Colon (tissue), 2 donors: ENCODE results near the gene PABPN1L.

Experiments used
- FAIRE-seq: peaks from 2 replicates; lab custom pipeline; 2012; peaks lifted over from hg19 to GRCh38; lab: Jason Lieb, UNC
- donor health status: control.
- donor health status: control.

PABPN1L gene

DNA sequence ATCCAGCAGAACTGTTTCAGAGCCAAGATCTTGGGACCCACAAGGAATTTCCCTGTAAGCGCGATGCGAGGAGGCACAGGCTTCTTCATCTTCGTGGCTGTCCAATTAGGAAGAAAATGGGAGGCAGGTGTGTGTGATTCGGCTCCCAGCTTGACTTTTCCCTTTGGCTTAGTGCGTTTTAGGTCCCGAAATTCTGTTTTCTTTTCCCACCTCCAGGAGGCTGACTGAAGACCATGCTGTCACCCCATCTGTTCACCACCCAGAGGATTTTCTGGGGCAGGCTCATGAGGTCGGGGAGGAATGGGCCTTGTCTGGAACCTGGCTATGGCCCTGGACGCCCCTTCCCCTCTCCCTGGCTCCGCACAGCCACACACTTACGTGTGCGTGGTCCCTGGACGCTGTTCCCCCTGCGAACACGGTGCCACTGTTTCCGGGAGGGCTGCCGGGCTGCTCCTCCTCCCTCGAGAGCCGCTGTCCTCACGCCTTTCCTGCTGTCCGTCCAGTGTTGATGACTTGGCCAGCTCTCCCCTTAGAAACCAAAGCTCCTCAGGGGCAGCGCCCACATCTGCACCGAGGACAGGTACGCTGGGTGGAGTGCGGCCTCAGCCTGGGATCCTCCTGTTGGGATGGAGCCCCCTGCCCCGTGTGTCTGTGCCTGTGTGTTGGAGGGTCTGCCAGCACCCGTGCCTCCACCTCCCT, 2.7 kb upstream of the PABPN1L start:
- no peak for FAIRE-seq

DNA sequence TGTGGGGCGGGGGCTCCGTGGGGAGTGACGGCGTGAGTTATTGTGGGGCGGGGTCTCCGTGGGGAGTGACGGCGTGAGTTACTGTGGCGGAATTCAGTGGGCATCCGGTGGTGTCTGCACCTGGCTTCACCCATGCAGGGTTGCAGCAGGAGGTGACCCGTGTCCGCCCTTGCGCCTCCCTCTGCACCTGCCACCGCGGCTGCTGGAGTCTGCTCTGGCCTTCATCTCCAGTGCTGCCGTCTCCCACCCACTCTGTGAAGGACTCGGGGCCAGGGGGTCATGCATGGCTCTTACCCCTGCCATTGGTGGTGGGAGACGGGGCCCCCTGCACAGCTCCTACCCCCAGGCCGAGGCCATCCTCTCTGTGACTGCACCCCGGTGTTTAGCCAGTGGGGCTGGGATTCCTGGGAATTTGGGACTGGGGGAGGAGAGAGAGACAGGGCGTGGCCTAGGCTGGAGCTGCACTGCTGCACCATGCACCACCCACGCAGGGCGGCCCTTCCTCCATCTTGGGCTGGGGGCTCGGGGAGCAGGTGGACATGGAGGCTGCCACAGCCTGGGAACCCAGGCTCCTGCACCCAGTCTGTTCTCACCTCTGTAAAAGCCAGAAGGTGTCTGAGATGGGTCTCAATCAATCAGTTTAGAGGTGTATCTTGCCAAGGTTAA, 1.3 kb upstream of the PABPN1L start:
- FAIRE-seq = no peak

DNA sequence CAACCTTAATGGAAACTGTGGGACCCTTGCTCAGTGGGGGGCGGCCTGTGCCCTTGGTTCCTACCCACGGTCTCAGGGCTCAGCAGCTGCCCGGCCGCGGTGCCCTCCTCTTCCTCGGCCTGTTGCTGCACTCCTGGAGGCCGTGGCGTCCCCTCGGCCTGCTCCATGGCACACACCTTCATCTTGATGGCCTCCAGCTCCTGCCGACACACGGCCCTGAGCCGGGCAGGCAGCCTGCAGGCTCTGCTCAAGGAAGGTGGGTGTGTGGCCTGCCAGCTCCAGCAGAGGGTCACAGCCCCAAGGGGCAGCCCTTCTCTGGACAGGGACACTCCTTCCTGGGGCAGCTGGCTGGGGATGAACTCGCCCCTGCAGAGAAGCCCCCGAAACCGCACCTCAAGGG, 718 bp downstream of the PABPN1L start:
- no peak for FAIRE-seq

DNA sequence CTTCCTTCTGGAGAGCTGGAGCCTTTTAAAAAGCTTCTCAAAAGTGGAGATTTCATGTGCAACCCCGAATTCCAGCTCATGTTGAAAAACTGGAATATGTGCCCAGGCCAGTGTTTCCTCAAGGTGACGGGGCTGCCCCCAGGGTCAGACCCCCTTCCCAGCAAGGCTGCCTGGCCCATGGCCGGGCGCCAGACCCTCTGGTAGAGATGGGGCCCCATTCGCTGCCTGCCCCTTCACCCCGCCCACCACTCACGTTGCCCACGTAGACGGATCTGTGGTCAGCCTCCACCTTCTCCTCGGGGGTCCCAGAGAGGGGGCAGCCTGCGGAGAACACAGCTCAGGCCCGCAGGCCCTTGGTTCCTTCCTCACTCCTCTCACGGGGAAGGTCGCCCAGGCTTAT, 1.1 kb downstream of the PABPN1L start:
- no peak for FAIRE-seq

DNA sequence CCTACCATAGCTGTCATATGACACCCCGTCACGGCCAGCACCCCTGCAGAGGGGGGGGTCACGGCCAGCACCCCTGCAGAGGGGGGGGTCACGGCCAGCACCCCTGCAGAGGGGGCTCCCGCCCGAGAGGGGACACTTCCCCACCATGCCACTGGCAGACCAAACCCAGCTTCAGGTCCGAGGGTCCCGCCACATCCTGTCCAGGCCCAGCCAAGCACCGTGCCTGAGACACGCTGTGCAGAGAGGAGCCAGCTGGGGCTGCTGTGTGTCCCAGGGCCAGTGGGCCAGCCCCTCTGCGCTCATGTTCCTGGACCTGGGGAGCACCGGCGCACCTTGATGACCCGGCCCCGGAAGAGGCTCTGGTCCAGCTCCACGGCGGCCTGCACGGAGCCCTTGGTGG, 1.9 kb downstream of the PABPN1L start:
- no peak for FAIRE-seq

DNA sequence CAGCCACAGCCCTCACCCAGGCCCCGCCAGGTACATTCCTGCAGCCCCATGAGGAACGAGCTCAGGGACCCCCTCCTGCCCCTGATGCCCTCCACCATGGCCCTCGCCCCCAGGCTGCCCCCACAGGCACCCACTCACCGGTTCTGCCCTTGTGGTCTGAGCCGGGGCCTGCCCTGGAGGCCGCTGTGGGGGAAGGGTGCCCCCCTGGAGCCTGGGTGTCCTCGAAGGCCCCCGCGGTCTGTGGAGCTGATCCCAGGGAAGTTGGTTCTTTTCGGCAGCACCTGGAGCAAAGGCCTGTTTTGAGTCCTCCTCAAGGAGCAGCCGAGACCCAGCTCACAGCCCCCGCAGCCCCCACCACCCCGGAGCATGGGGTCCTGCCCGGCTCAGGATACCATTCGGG, 2.4 kb downstream of the PABPN1L start:
- no peak for FAIRE-seq

DNA sequence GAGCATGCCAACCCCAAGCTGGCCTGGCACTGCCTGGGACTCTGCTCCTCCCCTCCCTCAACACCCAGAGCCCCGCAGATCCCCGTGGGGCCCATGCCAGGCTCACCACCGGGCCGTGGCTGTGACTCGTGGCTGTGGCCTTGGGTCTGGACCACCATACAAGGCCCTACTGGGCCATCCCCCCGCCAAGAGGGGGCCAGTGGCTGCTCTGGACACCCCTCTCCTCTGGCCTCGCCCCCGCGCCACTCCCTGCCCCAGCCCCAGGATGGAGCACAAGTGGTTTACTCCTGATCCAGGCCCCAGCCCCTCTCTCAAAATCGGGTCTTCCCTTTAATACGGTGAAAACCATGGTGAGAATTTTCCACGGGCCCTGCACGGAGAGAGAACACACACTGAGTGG, 3.0 kb downstream of the PABPN1L start:
- FAIRE-seq = no peak

DNA sequence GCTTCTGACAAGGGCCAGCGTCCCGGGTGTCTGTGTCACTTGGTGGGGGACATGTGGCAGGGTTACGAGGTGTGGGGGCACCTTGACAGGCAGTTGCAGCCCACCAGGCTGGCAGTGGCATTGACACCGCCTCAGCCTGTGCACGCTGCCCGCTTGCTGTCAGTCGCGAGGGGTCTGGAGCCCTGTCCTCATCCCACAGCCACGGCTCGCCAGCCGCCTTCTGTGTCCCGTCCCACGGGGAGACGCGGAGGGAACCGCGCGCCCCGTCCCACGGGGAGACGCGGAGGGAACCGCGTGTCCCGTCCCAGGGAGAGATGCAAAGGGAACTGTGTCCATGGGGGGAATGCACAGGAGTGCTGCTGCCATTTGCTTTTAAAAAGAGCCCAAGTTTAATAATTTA, 3.5 kb downstream of the PABPN1L start:
- no peak for FAIRE-seq

DNA sequence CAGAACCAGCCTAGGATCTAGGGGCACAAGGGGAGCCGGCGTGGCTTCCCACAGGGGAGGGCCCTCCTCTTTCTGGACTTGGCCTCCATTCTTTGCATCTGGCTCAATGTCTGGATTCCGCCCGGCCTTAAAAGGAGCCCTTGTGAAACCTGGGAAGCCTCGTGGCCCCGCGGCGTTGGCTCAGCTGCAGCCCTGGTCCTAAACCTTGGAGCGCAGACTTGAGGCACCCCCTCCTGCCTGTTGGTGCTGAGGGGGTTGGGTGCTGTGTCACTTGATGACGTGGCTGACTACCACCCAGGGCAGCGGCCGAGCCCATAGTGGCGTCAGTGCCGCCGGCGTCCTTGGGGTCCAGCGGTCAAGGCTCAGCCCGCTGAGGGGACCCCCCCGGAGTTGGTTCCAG, 5.1 kb downstream of the PABPN1L start:
- FAIRE-seq = no peak

DNA sequence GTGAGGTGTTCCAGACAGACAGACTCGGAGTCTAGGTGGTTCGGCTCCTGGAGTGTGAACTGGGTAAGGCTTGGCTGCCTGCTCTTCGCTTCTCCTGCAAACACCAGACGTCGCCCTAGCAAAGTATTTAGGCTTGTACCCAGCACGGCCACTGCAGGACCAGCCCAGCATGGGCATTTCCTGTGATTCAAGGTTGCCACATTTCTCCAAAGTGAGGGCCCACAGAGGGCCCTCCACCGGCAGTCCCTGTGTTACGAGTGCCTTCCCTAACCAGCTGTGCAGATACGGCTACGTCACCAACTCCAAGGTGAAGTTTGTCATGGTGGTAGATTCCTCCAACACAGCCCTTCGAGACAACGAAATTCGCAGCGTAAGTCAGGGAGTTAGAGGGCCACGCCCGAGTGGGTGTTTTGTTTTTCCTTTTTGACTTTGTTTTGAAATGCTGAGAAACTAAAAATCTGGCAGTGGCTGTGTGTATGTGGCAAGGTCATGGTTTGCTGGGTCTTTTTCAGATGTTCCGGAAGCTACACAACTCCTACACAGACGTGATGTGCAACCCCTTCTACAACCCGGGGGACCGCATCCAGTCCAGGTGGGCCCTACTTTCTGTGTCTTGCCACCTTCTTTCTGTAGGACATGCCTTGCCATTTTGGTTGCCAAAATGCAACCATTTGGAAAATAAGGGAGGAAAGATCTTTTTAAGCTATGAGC, 6.9 kb downstream of the PABPN1L start:
- FAIRE-seq = no peak

DNA sequence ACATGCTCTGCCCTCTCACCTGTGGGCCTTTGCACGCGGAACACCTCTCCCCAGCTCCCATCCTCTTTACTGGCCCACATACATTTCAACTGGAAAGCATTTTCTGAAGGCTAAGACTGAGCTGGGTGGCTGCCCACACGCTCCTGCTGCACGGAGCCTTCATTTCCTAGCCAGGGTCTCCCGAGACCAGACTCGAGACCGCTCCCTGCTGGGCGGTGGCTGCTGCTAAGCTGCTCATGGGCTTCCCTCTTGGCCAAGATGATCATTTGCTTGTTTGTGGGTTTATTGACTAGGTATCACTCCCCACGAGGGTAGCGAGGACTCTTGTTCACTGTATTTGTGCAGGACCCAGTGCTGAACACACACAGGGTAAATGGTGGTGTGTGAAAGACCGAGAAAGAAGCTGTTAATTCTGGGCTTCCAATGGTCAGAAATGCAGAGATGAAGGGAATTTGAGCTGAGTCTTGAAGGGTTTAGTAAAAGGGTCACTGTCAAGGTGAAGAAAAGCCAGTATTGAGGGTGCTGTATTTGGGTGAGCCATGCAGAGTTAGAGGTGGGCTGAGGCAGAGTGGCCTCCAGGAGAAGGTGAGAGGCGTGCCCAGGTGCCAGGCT, 8.6 kb downstream of the PABPN1L start:
- no peak for FAIRE-seq

DNA sequence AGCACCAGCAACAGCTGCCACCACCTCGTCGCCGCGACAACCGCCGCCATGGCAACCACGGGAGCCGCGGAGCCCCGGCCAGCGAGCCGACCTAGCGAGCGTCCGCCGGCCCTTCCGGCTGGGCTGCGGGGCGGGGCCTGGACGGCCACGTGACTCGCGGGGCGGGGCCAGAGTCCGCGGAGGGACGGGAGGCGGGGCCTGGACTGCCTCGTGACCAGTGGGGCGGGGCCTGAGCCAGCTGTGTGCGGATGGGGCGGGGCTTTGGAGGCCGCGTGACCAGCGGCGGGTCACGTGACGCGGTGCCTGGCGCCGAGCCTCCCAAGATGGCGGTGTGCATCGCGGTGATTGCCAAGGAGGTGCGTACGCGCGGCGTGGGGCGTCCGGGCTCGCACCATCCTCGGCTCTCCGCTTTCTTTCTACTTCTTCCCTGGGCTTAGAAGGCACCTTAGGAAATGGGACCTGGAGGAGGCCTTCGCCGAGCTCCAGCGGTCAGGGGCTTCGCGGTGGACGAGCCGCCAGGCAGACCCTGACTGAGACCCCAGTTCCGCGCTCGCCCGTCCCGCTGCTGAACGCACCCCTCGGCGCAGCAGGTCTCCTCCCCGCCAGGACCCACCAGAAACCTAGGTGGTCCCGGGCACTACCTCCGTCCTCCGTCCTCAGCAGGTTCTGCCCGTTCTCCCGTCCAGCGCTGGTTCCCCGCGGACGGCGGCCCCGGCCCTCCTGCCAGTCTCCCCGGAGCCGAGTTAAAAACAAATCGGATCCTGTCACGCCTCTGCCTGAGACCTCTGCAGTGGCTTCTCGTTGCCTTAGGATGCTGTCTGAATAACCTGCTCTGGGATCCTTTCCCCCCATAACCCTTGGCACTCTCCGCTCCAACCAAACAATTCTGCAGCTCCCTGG, 9.4 kb downstream of the PABPN1L start, which contains the start of the genes GALNS and TRAPPC2L:
TSS of gene GALNS (minus strand) at position 120 of the 900 bp plus-strand sequence. CDS start at position 50, 70 bp downstream.
TSS of gene TRAPPC2L (plus strand) at position 300 of the 900 bp plus-strand sequence. CDS start at position 324, 24 bp downstream.
- no peak for FAIRE-seq

DNA sequence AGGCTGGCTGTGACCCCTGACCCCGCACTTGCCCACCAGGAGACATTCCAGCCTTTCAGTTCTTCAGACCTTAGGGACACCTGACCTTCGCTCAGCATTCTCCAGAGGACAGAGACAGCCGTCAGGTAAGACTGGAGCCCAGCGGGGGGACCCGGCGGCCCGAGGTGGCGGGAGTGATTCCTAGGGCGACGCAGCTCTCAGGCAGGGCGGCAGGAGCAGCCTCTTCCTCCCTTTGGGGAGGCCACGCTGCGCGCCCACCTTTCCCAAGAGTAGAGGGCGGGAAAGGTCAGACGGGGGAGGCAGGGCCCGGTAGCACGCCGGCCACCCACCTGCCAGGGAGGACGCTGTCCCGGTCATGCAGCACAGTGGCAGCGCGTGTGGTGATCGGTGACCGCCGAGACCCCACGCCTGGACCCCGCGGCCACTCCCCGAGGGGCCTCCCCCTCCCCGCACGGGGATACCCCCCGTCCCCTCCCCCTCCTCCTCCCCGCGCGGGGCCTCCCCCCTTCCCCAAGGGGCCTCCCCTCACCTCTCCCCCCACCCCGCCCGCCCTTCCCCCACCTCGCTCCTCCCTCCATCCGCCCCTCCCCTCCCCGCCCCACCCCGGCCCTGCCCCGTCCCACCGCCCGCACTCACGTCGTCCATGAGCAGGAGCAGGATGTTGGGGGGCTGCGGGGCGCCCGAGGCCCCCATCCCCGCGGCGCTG, 10.2 kb downstream of the PABPN1L start:
- no peak for FAIRE-seq

DNA sequence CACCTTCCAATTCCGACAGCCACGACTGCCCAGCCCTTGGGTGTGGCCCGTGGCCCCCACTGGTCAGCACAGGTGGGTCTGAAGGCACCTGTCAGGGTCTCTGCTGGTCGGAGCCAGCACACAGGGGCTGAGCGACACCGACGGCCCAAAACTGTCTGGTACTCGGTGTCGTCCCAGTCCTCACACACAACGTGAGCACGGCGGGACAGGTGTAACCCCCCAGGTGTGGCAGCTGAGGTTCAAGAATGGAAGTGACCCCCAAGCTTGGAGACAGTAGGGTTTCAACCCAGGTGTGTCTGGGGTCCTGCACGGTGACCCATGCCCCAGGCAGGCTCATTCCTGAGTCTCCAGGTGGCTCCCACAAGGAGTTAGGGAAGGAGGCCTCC, 10.7 kb downstream of the PABPN1L start:
- FAIRE-seq = no peak

DNA sequence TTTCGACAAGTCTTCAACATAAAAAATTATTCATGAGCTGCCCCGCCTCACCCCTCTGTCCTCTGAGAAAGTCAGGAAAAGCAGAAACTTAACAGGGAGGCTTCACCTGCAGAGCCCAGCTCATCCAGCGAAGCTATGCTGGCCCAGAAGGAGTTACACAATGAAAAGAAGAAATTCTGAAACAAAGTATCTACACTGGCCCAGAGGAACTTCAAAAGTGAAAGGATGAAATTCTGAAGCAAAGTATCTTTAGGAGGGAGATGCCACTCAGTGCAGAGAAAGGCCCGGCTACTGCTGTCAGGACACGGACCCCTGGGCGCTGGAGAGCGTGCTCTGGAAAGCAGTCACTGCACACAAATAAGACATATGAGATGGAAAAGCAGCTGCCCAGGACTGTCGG, 11.3 kb downstream of the PABPN1L start:
- no peak for FAIRE-seq

DNA sequence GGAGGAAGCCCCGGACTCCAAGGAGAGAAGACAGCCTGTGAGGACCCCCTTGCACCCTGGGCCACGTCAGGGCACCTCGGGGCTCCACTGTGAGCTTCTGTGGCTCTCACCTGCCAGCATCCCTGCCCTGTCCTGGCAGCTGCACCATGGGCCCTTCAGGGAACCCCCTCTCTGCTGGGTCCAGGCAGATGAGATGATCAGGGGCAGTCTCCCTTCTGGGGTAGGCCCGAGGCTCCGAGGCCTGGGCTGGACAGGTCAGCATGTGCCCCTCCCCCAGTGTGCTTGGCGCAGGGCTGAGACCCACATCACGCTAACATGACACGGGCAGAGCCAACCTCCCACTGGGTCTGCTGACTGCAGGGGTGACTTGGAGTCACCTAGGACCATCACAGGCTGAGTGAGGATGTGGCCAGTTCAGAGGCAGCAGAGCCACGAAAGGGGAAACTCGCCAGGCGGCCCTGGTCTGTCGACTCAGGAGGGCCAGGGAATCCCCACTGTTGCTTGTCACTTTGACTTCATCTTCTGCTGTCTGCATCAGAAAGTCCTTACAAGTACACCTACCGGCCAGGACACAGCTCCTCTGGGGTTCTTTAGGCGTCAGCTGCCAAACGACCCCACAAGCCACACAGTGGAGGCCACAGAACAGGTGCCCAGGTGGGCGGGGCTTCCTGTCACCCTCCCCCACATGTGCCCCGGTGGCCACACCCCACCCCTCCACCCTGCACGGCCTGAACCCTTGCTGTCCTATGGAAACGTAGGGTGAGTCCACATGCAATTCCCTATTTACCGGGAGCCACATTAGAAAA, 12.0 kb downstream of the PABPN1L start:
- no peak for FAIRE-seq

DNA sequence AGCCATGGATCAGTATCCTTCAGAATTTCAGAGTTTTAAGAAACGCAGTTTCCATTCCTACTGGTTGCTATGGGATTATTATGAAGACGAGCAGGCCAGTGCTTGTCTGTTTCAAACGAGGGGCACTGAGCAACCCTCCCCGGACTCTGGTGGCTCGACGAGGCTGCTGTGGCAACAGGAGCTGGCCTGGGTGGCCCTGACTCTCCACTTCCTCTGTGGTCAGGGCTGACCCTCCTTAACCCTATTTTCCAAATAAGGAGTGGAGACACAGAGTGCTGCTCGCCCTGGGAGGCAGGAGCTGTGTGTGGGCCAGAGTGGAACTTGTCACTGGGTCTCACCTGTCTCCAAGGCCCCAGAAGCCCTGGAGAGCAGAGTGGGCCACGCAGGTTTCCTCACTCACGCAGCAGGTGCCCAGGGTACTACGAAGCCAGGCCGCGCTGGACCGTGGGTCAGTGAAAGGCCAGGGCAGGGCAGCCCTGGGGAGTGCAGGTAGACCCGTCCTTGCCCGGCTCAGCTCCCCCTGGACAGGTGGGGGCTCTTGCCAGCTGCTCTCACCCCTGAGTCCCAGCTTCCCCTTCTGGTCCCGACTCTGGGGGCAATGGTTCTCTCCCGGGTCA, 13.0 kb downstream of the PABPN1L start:
- FAIRE-seq = no peak

DNA sequence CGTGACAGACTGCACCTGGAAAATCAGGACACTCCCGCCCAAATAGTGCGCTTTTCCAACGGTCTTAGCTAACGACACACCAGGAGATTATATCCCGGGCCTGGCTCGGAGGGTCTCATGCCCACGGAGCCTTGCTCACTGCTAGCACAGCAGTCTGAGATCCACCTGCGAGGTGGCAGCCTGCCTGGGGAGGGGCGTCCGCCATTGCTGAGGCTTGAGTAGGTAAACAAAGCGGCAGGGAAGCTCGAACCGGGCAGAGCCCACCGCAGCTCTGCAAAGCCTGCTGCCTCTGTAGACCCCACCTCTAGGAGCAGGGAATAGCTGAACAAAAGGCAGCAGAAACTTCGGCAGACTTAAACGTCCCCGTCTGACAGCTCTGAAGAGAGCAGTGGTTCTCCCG, 14.8 kb downstream of the PABPN1L start:
- FAIRE-seq = no peak

DNA sequence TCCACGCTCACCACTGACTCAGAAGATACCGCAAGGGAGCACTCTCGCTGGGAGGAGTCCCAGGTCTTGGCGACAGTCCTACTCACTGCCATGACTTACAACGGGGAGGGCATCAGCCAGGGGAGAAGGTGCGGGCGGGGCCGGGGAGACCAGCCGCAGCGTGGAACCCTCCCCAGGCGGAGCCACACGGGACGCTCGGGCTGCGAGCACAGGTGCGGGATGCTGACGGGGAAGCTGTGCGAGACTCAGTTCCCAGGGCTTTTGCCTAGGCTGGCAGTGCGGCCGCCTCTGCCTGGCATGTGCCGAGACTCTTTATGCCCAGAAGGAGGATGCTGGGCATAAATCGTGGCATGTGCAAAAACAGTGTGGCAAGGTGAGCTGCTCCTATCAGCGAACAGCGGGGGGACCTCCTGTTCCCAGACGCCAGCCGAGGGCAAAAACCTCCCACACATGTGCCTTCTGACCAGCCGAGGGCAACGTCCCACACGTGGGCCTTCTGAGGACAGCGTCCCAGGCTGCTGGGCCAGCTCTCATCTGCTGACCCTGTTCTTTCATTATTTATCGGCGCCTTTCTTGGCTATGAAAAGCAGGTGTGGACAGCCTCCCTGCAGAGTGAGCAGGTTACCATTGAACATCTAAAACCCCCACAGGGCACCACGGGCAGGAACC, 15.8 kb downstream of the PABPN1L start:
- FAIRE-seq = no peak
